H1 (cell line): Measurements from ENCODE around the gene DHX38. TPM values are rescaled to one million over a fixed set of nuclear protein-coding genes. Genes with fewer than 3 reads are reported as not detected.
A peak's percentile ranks its signal among the peaks of the same experiment; 100 is the strongest.

Experiments
- CTCF ChIA-PET: fragments of 300-600 bp; sonication (Branson Sonifier 250); formaldehyde crosslinking; loops from one replicate; lab custom pipeline; 2021; ENCODE audit not compliant: partially characterized antibody; lab: Charles Lee
- POLR2A ChIA-PET: fragments of 300-600 bp; sonication (Branson Sonifier 250); formaldehyde crosslinking; loops from one replicate; lab custom pipeline; 2021; ENCODE audit warnings: inconsistent platforms; ENCODE audit not compliant: partially characterized antibody; lab: Charles Lee
- DNase-seq, 2 experiments: peaks; one replicate each; pipeline versions ENCODE4 v3.0.0 to v3.0.0-alpha.2; 2010 to 2022; ENCODE audit warnings: low spot score in 2 of 2, low read depth in 1 of 2, mixed read lengths in 1 of 2
- FAIRE-seq: peaks from 2 replicates; lab custom pipeline; 2011; peaks lifted over from hg19 to GRCh38; lab: Jason Lieb, UNC
- H2AFZ ChIP-seq: 2 replicates; pipeline ENCODE4 v1.8.1; 2012; ENCODE audit warnings: low read length, inconsistent platforms
- H2AK5ac ChIP-seq: 2 replicates; pipeline ENCODE4 v1.6.1; 2013; ENCODE audit warnings: low read depth, low read length
- H2BK120ac ChIP-seq: replicated peaks from 2 replicates; pipeline ENCODE3; 2013; ENCODE audit warnings: low read depth, low read length, inconsistent platforms
- H2BK12ac ChIP-seq: 2 replicates; pipeline ENCODE4 v1.6.1; 2013; ENCODE audit warnings: low read depth, low read length
- H2BK15ac ChIP-seq: 2 replicates; pipeline ENCODE4 v1.6.1; 2013; ENCODE audit warnings: low read length
- H2BK20ac ChIP-seq: 2 replicates; pipeline ENCODE4 v1.6.1; 2013; ENCODE audit warnings: low read length
- H2BK5ac ChIP-seq: 2 replicates; pipeline ENCODE4 v1.6.1; 2013; ENCODE audit warnings: low read depth, low read length
- H3K14ac ChIP-seq: 2 replicates; pipeline ENCODE4 v1.6.1; 2013; ENCODE audit warnings: inconsistent platforms; ENCODE audit not compliant: insufficient read length
- H3K18ac ChIP-seq: 2 replicates; pipeline ENCODE4 v1.6.1; 2013; ENCODE audit warnings: low read length; ENCODE audit errors: extremely low read depth
- H3K23ac ChIP-seq: 2 replicates; pipeline ENCODE4 v1.6.1; 2013; ENCODE audit warnings: inconsistent platforms; ENCODE audit not compliant: insufficient read length
- H3K23me2 ChIP-seq: 2 replicates; pipeline ENCODE4 v1.6.1; 2013; ENCODE audit warnings: low read depth, low read length
- H3K27ac ChIP-seq: 2 replicates; pipeline ENCODE4 v1.6.1; 2011; ENCODE audit warnings: low read depth, low read length, inconsistent platforms
- H3K27me3 ChIP-seq, 4 experiments: replicated peaks in 1 of 4; 1 replicate in 1 of 4; 2 replicates in 3 of 4; pipeline versions ENCODE4 v1.6.1 to v1.8.1; 2011 to 2013; ENCODE audit warnings: low read length in 3 of 4, mild to moderate bottlenecking in 3 of 4, inconsistent platforms in 2 of 4, mixed read lengths in 2 of 4, moderate library complexity in 1 of 4; ENCODE audit not compliant: control insufficient read depth in 3 of 4, insufficient read depth in 3 of 4; ENCODE audit errors: extremely low read depth in 1 of 4
- H3K36me3 ChIP-seq, 4 experiments: 2 replicates each; pipeline versions ENCODE4 v1.6.1 to v1.8.1; 2011 to 2013; ENCODE audit warnings: mild to moderate bottlenecking in 4 of 4, low read length in 3 of 4, moderate library complexity in 2 of 4, control low read depth in 1 of 4, inconsistent platforms in 1 of 4; ENCODE audit not compliant: insufficient read depth in 4 of 4, control insufficient read depth in 2 of 4
- H3K4ac ChIP-seq: replicated peaks from 2 replicates; pipeline ENCODE3; 2013; ENCODE audit warnings: low read length, low read depth, mixed read lengths, inconsistent platforms; ENCODE audit not compliant: insufficient read length
- H3K4me1 ChIP-seq, 4 experiments: replicated peaks in 1 of 4; 1 replicate in 1 of 4; 2 replicates in 3 of 4; pipeline versions ENCODE4 v1.6.1 to v1.8.1; 2011 to 2013; ENCODE audit warnings: low read length in 3 of 4, inconsistent platforms in 2 of 4, mixed read lengths in 1 of 4; ENCODE audit not compliant: insufficient read depth in 4 of 4, control insufficient read depth in 3 of 4
- H3K4me2 ChIP-seq, 2 experiments: 2 replicates each; pipeline versions ENCODE4 v1.6.1 to v1.8.1; 2011 to 2013; ENCODE audit warnings: low read depth in 2 of 2, low read length in 2 of 2, control low read depth in 1 of 2, inconsistent platforms in 1 of 2, mild to moderate bottlenecking in 1 of 2; ENCODE audit not compliant: insufficient read depth in 1 of 2
- H3K4me3 ChIP-seq, 4 experiments: fragments of 200-600, 300-600 bp in 1 of 4; sonication (generic), shearing (Covaris generic), sonication (Bioruptor Twin) in 1 of 4; 2 replicates each; pipeline versions ENCODE4 v1.5.1 to v1.8.1; 2011 to 2016; ENCODE audit warnings: low read length in 4 of 4, low read depth in 3 of 4, control low read depth in 2 of 4, inconsistent platforms in 2 of 4, mild to moderate bottlenecking in 2 of 4, mixed read lengths in 1 of 4, moderate library complexity in 1 of 4; ENCODE audit not compliant: insufficient read depth in 2 of 4; ENCODE audit errors: extremely low read depth in 1 of 4
- H3K56ac ChIP-seq: replicated peaks from 2 replicates; pipeline ENCODE3; 2013; ENCODE audit warnings: low read depth, mild to moderate bottlenecking, mixed read lengths, low read length, inconsistent platforms; ENCODE audit not compliant: insufficient read length
- H3K79me1 ChIP-seq: 2 replicates; pipeline ENCODE4 v1.6.1; 2013; ENCODE audit warnings: low read depth, low read length, control low read depth
- H3K79me2 ChIP-seq, 2 experiments: 2 replicates each; pipeline versions ENCODE4 v1.6.1 to v1.8.1; 2012 to 2013; ENCODE audit warnings: low read length in 2 of 2, mild to moderate bottlenecking in 2 of 2, inconsistent platforms in 1 of 2; ENCODE audit not compliant: insufficient read depth in 2 of 2, control insufficient read depth in 1 of 2
- H3K9ac ChIP-seq, 4 experiments: replicated peaks in 1 of 4; 1 replicate in 1 of 4; 2 replicates in 3 of 4; pipeline versions ENCODE4 v1.6.1 to v1.8.1; 2011 to 2013; ENCODE audit warnings: low read depth in 3 of 4, low read length in 3 of 4, control low read depth in 2 of 4, mild to moderate bottlenecking in 2 of 4, moderate library complexity in 2 of 4, inconsistent platforms in 1 of 4; ENCODE audit errors: extremely low read depth in 1 of 4
- H3K9me3 ChIP-seq, 2 experiments: 2 replicates each; pipeline versions ENCODE4 v1.6.1 to v1.8.1; 2012 to 2013; ENCODE audit warnings: mild to moderate bottlenecking in 2 of 2, moderate library complexity in 2 of 2, control low read depth in 1 of 2, inconsistent platforms in 1 of 2, low read depth in 1 of 2, low read length in 1 of 2, mixed read lengths in 1 of 2; ENCODE audit not compliant: insufficient read depth in 2 of 2
- H4K20me1 ChIP-seq, 2 experiments: replicated peaks in 1 of 2; 2 replicates each; pipeline versions ENCODE3 to v1.8.1; 2011 to 2013; ENCODE audit warnings: inconsistent platforms in 2 of 2, low read length in 2 of 2, mild to moderate bottlenecking in 1 of 2; ENCODE audit not compliant: insufficient read depth in 2 of 2, control insufficient read depth in 1 of 2
- H4K5ac ChIP-seq: 2 replicates; pipeline ENCODE4 v1.6.1; 2013; ENCODE audit warnings: low read length, low read depth, mixed read lengths, inconsistent platforms; ENCODE audit not compliant: insufficient read length
- H4K8ac ChIP-seq: 2 replicates; pipeline ENCODE4 v1.8.0; 2013; ENCODE audit warnings: mild to moderate bottlenecking, moderate library complexity, low read length, inconsistent platforms; ENCODE audit not compliant: insufficient read depth; ENCODE audit errors: extremely low read depth
- H4K91ac ChIP-seq: replicated peaks from 2 replicates; pipeline ENCODE3; 2013; ENCODE audit warnings: low read length, mixed read lengths, inconsistent platforms; ENCODE audit not compliant: insufficient read length
- WGBS, 2 experiments: shearing (Covaris generic) in 1 of 2; methylation state at CpG; one replicate each; pipeline versions ENCODE4 v1.1.6 to v1.1.7; 2013 to 2015; ENCODE audit warnings: low lambda C conversion rate in 2 of 2, mixed read lengths in 2 of 2, inconsistent platforms in 1 of 2, low coverage in 1 of 2, missing lambda C conversion rate in 1 of 2; ENCODE audit not compliant: insufficient replicate concordance in 2 of 2, insufficient coverage in 1 of 2, insufficient read length in 1 of 2; ENCODE audit errors: extremely low coverage in 1 of 2, missing lambda C conversion rate in 1 of 2; 5-methylcytosine and 5-hydroxymethylcytosine counted together
- polyA plus RNA-seq, 7 experiments: library from polyadenylated mRNA; depleted of rRNA in 3 of 7; stranded (reverse) in 5 of 7; unstranded in 2 of 7; fragments of >200 nt in 5 of 7; fragments of 200-250 nt in 2 of 7; gene quantifications; 1 replicate in 5 of 7; 2 replicates in 1 of 7; 4 replicates in 1 of 7; pipeline versions ENCODE4 v1.2.1 to v1.2.3, GENCODE V29; 2011 to 2013; ENCODE audit warnings: missing spikeins in 2 of 7, mixed read lengths in 2 of 7
- total RNA-seq: library from RNA; stranded (reverse); fragmentation: NEBNext Ultra II Directional; extraction: Animal tissue kit (Norgen Biotek cat#: 25700); gene quantifications from 2 replicates; pipeline ENCODE4 v1.2.1, GENCODE V29; 2021

DHX38 gene
- total and polyA plus RNA-seq, 2 of the 8 experiments (the other 6 are each of a cell fraction or from before 2014, with no cell fraction given) = 27.3 to 53.5 TPM

DNA sequence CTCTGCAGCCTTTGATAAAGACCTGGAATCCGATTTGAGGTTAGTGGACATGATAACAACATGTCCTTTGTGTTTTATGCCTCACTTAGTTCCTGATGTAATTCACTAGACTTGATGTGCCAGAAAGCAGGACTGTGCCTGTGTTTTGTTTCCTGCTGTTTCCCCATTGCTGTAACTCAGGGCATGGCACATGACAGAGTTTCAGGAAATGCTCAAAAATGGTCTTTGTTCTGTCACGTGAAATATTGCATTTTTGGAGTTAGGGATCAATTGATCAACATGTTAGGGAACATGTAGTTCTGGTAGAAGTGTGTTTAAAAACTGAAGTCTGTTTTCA, 32.8 kb downstream of the DHX38 start:
- Histone ChIP-seq H3K79me2 (no peaks in the 10 kb centered on the region), H4K91ac (no peak overlapping the region), H3K18ac (no peak overlapping the region), H4K5ac (no peak overlapping the region), H3K9ac (no peak overlapping the region), H2BK15ac (no peak overlapping the region), H2BK5ac (no peak overlapping the region), H3K23ac (no peak overlapping the region), H3K27me3 (no peaks in the 10 kb centered on the region), H2AFZ (no peak overlapping the region), H3K4ac (no peak overlapping the region), H3K23me2 (no peaks in the 10 kb centered on the region), H3K79me1 (no peaks in the 10 kb centered on the region), H3K9me3 (no peaks in the 10 kb centered on the region), H2BK20ac (no peak overlapping the region), H3K4me3 (no peak overlapping the region), H3K27ac (no peak overlapping the region), H3K4me1 (peaks cover 0 to 7% (median 0%) of the 10 kb centered on the region in 4 experiments; a peak in 3 of 7 replicates), H2AK5ac (no peak overlapping the region), H3K4me2 (no peak overlapping the region), H2BK120ac (no peak overlapping the region), H3K36me3 (no peaks in the 10 kb centered on the region), H4K20me1 (no peaks in the 10 kb centered on the region), H3K56ac (no peak overlapping the region), H4K8ac (no peak overlapping the region), H3K14ac (no peak overlapping the region), H2BK12ac (no peak overlapping the region)
- ChIA-PET POLR2A (no interaction called here), CTCF (interaction anchor here (1.0 to 4.2 kb wide), 5 partner anchors 8 to 148 kb away, joined by 3 to 43 read pairs (median 18); no protein-coding TSS in a partner anchor)
- WGBS, 2 experiments = 81% methylated on average over 2 of the region's 2 CpGs; no CpG with 5 or more reads in 1 of the 2 experiments
- DNase-seq (no peak), FAIRE-seq (peak; percentile 24)
